ENCODE data around the gene PTCH1. TPM values are rescaled to one million over a fixed set of nuclear protein-coding genes. Genes with fewer than 3 reads are reported as not detected.

The PTCH1 gene
- total and polyA plus RNA-seq, 12 donors: 1.6 to 10.0 (median 6.5) TPM

DNA sequence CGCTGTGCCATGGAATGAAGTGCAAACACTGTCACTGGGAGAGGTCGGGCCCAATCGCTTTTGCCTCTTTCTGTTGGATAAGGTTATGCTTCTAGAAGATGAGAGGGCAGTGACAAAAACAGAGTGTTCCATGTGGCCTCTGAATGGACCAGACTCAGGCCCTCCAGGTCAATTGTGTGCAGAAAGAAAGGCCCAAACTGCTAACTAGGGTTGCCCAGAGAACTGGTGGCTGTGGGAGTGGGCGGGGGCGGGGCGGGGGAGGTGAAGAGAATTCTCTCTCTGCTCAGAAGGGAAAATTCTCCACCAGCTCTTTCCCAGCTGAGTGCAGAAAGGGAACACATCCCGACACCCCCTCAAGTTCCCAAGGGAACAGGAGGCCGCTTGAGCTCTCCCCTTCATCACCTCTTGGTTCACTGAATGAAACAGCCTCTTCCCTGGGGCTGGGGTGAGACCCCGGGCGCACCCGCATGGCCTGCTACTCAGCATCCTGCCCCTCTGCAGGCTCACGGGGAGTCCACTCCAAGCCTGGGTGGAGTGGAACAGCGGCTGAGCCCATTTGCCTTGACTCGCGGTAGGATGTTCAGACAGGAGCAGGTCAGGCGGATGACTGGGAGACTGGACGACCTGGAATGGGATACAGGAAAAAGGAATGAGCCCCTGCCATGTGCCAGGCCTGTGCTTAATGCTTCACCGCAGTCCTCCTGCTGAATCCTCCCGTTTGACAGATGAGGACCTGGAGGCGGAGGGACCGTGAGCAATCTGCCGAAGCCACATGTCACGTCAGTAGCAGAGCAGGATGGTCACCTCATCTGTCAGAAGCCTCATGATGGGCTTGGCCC, 105.5 kb downstream of the PTCH1 start:
- Histone ChIP-seq H3K36me3 (no peaks in the 10 kb centered on the region), H3K27me3 (no peaks in the 10 kb centered on the region), H3K9me3 (no peaks in the 10 kb centered on the region), H3K4me3 (no peak overlapping the region), H3K4me1 (peaks cover 0 to 9% (median 0%) of the 10 kb centered on the region in 9 donors), H3K27ac (no peak overlapping the region)
- 93% methylated on average over 23 of the region's 23 CpGs for WGBS, 2 donors
- TF ChIP-seq, protein P1, sequence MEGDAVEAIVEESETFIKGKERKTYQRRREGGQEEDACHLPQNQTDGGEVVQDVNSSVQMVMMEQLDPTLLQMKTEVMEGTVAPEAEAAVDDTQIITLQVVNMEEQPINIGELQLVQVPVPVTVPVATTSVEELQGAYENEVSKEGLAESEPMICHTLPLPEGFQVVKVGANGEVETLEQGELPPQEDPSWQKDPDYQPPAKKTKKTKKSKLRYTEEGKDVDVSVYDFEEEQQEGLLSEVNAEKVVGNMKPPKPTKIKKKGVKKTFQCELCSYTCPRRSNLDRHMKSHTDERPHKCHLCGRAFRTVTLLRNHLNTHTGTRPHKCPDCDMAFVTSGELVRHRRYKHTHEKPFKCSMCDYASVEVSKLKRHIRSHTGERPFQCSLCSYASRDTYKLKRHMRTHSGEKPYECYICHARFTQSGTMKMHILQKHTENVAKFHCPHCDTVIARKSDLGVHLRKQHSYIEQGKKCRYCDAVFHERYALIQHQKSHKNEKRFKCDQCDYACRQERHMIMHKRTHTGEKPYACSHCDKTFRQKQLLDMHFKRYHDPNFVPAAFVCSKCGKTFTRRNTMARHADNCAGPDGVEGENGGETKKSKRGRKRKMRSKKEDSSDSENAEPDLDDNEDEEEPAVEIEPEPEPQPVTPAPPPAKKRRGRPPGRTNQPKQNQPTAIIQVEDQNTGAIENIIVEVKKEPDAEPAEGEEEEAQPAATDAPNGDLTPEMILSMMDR (IDR thresholded peaks at IDR 0.05): no peak
- intact Hi-C loops (cut with DNase I): no loop called here
- DNase-seq: no peak
- no peak for ATAC-seq

DNA sequence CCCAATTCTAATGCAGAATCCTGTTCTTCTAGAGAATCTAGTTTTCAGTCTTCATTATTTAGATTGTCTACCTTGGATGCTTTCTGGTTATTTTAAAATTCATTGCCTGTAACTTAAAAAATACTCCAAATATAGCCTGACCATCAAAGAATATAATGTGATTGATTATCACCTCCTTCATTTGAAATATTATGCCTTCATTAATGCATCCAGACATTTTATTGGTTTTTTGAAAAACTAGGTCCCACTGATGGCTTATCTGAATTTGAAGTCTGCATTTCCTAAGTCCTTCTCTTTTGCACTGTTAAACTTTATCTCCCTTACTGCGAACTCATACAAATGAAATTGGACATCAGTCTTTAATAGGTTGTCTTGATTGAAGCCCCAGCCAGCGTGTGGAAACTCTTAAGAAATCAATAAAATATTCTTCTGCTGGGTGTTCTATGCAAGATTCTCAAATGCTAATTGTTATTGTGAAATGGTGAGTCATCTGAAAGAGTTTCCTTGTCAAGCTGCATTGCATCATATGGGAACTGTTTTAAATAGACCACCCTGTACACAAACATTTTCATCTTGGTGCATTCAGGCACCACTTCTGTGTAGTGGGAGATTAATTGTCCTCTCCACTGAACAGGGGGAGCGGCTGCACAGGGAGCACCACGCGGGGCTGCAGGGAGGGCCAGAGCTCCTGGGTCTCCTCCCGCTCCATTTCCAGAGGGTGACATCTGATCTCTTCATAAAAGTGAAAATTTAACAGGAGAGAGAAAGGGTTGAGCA, 106.9 kb downstream of the PTCH1 start:
- DNase-seq (no peak), ATAC-seq (no peak)
- Histone ChIP-seq H3K4me1 (peaks cover 0 to 14% (median 0%) of the 10 kb centered on the region in 9 donors), H3K27ac (no peak overlapping the region), H3K4me3 (no peak overlapping the region), H3K36me3 (no peaks in the 10 kb centered on the region), H3K27me3 (no peaks in the 10 kb centered on the region), H3K9me3 (no peaks in the 10 kb centered on the region)
- WGBS, 2 donors: 80 to 82% methylated on average over 6 of the region's 6 CpGs
- intact Hi-C loops (cut with DNase I): no loop called here
- TF ChIP-seq, protein P1 (IDR thresholded peaks at IDR 0.05): no peak

DNA sequence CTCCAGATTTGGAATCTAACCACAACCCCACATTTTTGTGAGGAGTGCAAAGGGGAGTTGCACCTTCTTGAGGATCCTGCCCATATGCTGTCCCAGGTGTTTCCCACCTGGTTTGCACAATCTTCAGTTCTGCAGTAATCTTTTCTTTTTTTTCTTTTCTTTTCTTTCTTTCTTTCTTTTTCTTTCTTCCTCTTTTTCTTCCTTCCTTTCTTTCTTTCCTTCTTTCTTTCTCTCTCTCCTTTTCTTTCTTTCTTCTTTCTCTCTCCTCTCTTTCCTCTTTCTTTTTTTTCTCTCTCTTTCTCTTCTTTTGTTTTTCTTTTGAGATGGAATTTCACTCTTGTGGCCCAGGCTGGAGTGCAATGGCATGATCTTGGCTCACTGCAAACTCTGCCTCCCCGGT, 109.2 kb downstream of the PTCH1 start:
- no peaks in the 10 kb centered on the region for H3K27me3 ChIP-seq
- DNase-seq: no peak
- no peak overlapping the region for H3K4me3 ChIP-seq
- intact Hi-C loops (cut with DNase I): no loop called here
- H3K27ac ChIP-seq: no peak overlapping the region
- H3K4me1 ChIP-seq: peaks cover 0 to 14% (median 0%) of the 10 kb centered on the region in 9 donors
- TF ChIP-seq, protein P1 (IDR thresholded peaks at IDR 0.05): no peak
- WGBS, 2 donors: 97 to 98% methylated on average over 1 of the region's 1 CpG
- no peaks in the 10 kb centered on the region for H3K36me3 ChIP-seq
- no peak for ATAC-seq
- H3K9me3 ChIP-seq: peaks cover 0 to 10% (median 0%) of the 10 kb centered on the region in 11 donors

DNA sequence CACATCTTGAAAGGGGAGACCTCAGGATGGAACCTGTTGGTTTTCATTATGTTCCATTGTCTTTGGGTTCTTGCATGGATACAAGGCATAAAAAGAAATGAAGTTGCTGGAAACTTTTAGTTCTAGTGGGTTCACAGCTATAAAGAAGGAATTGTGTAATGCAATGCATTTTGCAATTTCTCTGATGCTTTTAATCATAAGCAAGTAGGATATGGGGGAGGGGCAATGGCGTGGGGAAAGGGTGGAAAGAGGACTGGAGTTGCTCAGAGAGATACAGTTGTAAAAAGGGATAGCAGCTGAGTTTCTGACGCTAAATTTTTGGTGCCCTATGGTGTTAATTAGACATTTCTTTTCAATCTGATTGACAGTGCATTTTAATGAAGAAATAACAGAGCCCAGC, 110.7 kb downstream of the PTCH1 start:
- no peak for DNase-seq
- no peak overlapping the region for H3K4me3 ChIP-seq
- 66 to 71% methylated on average over 2 of the region's 2 CpGs for WGBS, 2 donors
- no peak for ATAC-seq
- H3K27ac ChIP-seq: no peak overlapping the region
- peaks cover 0 to 10% (median 0%) of the 10 kb centered on the region in 11 donors for H3K9me3 ChIP-seq
- H3K36me3 ChIP-seq: no peaks in the 10 kb centered on the region
- H3K4me1 ChIP-seq: peaks cover 0 to 14% (median 0%) of the 10 kb centered on the region in 9 donors
- H3K27me3 ChIP-seq: no peaks in the 10 kb centered on the region
- TF ChIP-seq, protein P1 (IDR thresholded peaks at IDR 0.05): no peak
- intact Hi-C loops (cut with DNase I): loop anchor here in 1 of 10 donors (1.0 kb wide), 1 partner anchor 13 kb away; no protein-coding TSS in a partner anchor
